NCI-H1930 (cell line): ENCODE measurements around the gene UHRF1.
"Not testable (repeated sequence)": the region's sequence is repeated elsewhere in the genome, so short reads cannot be mapped to it uniquely, and the experiment has no call there.

Experiments used
- DNase-seq, 2 experiments: peaks; one replicate each; lab custom pipeline; 2025; lab: John Stamatoyannopoulos, UW

The UHRF1 gene

DNA sequence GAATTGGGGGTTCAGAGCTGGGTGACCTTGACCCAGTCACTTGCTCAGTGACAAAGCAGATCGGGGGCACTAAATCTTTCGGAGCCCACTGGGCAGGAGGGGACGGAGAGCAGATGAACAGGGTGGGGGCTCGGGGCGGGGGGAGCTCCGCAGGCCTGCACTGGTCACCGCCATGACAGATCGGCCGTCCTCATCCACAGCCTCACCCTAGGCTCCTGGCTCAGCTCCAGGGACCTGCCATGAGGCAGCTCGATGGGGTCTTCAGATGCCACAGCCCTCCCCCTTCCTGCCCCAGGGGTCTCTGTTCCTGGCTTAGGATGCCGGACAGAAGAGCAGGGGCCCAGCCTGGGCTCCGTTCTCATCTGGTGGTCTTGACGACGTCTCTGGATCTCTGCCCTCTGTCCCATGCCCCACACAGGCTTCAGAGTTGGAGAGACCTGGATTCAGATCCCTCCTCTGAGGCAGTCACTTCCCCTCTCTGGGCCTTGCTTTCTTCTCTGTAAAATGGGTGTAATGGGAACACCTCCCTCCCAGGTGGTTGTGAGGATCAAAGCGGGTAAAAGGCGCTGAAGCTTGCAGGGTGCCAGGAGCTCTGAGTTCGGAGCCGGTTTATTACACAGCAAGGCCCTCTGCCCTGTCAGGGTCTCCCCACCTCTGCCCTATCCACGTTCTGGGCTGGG is 62.7 kb downstream of the UHRF1 start:
- no peak for DNase-seq

DNA sequence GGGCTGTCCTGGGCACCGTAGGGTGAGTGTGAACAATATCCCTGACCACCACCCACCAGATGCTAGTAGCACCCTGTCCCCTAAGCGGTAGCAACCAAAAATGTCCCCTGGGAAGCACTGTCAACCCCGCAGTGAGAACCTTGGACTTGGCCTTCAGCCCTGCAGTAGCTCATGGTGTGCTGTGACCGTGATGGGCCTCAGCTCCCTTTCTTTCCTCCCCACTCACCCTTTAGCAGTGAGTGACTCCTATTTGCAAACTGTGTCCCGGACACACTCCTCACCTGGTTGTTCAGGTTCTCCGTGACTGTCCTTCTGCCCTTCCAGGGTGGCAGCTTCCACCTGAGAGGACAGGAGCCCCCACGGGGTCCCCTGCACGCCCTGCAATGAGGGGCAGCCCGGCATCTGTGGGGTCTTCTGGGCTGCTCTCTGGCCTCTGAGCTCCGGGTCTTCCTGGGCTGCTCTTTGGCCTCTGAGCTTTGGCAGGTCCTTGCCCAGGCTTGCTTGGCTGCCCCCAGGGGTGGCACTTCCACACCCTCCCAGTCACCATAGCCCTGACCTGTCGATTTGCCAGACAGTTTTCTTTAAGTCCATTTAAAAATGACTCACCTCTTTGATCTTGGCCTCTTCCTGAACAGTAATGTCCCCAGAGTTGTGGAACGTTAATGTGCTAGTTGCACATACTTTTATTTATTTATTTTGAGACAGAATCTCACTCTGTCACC is 63.4 kb downstream of the UHRF1 start:
- DNase-seq, result no peak

DNA sequence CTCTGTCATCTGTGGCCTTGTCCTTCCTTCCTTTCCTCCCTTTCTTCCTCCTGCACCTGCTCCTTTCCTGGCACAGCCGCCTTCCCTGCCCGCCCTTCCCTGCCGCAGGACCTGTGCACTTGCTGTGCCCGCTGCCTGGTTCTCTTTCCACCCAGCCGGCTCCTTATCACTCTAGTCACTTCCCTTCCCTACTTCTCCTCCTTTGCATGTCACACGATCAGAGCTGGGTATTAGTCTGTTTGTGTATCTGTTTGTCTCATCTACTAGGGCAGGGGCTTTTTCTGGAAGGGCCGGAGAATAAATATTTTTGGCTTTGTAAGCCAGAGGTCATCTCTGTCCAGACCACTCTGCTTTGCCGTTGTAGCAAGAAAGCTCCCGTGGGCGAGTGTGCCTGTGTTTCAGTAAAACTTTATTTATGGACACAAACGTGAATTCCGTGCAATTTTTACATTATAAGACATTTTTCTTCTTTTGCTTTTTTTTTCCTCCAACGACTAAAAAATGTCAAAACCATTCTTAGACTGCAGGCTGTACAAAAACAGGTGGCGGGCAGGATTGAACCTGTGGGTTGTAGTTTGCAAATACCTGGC is 65.7 kb downstream of the UHRF1 start:
- DNase-seq, result no peak

DNA sequence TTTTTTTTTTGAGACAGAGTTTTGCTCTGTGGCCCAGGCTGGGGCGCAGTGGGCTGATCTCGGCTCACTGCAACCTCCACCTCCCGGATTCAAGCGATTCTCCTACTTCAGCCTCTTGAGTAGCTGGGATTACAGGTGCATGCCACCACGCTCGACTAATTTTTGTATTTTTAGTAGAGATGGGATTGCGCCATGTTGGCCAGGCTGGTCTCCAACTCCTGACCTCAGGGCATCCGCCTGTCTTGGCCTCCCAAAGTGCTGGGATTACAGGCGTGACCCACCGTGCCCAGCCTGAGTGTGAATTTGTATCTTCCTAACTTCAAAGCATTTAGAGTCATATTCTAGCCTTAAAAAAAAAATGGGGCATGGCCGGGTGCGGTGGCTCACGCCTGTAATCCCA is 66.3 kb downstream of the UHRF1 start:
- not testable (repeated sequence) for DNase-seq

DNA sequence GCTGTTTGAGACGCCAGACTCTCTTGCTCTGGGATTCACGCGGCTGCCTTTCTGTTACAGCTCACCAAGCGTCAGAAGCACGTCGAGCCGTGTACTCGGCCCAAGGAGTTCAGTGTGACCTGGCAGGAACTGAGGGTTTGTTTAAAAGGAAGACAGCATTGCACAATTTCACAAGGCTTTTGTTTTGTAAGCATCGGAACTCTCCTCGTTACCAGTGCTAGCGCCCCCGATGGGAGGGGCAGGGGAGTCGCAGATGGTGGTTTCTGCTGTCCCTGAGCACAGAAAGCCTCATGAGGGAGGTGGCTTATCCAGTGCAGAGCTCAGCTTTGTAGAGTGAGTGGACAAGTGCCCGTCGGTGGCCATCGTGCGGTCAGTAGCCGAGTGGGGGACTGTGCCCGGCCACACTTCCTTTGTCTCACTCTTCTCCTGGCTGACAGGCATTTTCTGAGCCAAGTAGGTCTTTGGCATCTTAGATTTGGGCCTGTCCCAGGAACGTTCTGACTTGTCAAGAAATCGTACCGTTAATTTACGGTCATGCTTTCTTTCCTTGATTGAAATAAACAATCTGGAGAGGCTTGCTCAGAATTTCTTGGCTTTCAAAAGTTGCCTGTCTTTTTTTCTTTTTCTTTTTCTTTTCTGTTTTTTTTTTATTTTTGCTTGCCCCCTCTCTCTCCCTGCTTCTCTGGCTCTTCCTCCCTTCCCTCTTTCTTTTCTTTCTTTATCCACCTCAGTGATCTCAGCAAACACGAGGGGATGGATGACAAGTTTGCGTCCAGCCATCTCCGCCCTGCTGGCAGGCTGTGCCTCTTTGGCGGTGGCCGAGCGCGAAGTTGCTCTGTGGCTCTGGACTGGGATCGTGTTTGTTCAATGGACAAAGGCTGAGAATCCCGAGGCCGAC is 67.3 kb downstream of the UHRF1 start:
- DNase-seq, result no peak

DNA sequence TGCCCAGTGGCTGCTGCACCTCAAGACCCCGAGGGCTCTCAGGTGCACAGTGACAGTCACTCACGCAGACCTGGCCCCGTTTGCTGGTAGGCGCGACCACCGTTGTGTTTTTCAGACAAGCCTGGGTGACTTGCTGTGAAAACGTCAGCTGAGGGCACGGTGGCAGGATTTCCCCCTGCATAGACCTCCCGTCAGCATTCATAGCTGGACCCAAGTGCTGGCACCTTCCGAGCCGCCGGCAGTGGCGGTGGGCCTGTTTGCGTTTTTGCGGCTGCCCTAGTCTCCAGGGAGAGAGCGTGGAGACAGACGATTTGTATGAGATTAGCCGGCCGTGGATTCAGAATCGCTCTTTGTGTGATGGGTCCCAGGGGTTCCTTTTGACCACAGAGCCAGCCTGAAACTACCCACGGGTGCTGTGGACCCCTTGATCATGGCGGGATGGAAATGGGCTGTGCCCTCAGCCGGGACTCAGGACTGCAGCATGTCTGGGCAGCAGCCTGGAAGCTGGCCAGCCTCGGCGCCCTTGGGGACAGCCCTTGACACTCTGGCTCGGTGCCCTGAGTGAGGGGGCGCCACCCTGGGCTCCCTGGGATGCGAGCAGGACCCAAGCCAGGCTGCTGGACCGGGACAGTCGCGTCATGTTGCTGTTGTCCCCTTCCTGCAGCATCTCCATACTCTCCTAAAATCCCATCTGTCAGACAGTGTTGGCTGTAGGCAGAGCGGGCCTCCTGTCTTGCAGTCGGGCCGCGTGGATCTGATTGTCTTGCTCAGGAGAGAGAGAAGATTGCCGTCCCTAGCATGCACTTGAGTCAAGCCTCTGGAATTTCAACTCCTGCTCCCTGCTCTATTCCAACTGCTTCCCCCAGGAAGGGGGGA is 68.2 kb downstream of the UHRF1 start:
- DNase-seq, result no peak

DNA sequence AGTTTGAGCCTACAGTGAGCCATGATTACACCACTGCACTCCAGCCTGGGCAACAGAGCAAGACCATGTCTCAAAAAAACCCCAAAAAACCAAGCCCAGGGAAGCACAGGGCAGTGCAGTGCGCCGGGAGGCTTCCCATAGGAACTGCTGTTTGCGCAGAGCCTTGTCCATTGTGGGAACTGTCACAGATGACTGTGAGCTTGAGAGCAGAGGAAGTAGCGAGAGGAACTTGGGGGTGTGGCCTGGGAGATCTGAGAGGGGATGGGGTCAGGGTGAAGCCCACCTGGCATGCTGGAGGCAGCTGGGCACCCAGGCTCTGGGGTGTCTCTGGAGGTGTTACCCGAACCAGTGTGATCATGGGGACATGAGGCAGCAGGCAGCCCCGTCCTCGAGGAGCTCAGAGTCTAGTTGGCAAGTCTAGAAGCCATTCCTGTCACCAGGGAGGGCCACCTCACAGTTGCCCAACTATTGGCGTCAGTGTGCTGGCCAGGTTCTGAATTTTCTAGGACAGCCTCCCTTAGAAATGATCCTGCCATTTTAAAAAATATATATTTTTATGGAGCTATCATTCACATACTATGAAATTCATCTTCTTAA is 70.0 kb downstream of the UHRF1 start:
- no peak for DNase-seq

DNA sequence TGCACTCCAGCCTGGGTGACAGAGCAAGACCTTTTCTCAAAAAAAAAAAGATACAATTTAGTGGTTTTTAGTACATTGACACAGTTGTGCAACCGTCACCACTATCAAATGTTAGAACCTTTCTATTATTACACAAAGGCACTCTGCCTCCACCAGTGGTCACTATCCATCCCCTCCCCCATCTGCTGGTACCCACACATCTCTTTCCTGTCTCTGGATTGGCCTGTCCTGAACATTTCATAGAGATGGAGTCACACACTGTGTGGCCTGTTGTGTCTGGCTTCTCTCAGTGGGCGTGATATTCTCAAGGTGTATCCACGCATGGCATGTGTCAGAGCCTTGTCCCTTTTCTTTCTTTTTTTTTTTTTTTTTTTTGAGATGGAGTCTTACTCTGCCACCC is 70.8 kb downstream of the UHRF1 start:
- no peak for DNase-seq

DNA sequence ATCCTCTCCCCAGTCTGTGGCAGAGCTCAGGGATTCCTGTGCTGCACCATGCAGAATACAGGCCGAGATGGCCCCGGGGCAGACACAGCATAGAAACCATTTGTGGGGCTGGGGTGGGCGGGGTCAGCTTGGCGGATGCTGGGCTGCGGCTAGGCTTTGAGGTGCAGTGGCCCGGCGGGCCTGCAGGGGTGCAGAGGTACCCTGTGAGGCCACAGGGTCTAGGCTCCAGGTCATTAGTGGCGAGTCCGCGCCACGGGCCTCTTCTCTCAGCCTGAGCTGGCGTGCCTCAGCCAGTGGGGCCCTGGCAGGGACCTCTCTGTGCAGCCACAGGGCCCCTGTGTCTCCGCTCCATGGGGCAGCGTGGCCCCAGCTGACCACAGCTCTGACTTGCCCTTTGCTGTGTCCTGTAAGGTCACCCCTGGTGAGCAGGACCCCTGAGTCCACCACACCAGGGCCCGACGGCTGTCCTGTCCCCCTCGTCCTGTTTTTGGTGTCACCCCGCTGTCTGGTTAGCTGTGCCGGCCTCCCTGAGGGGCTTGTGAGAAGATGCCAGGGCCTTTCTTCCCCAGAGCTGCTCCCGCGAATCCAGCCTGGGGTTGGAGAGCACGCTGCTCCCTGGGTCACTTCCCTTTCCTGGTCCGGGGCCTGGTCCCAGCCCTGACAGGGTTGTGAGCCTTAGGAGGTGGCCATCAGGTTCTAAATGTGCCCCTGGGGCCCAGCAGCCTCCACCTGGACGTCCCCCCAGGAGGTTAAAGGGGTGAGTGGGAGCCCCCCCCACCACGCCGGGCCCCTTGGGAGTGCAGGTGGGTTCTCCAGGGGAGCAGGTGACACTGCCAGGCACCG is 71.8 kb downstream of the UHRF1 start:
- no peak for DNase-seq

DNA sequence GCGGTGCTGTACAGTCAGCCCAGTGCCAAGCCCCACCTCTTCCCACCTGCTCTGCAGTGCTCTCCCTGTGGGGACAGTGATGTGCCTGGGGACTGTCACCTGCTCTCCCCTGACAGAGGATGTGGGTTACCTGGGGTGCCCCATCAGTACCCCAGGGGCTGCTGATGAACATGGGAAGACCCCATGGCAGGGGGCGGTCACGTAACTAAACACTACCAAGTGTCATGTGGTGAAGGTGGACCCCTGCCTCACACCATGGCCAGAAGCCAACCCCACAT is 72.3 kb downstream of the UHRF1 start:
- DNase-seq, result no peak

DNA sequence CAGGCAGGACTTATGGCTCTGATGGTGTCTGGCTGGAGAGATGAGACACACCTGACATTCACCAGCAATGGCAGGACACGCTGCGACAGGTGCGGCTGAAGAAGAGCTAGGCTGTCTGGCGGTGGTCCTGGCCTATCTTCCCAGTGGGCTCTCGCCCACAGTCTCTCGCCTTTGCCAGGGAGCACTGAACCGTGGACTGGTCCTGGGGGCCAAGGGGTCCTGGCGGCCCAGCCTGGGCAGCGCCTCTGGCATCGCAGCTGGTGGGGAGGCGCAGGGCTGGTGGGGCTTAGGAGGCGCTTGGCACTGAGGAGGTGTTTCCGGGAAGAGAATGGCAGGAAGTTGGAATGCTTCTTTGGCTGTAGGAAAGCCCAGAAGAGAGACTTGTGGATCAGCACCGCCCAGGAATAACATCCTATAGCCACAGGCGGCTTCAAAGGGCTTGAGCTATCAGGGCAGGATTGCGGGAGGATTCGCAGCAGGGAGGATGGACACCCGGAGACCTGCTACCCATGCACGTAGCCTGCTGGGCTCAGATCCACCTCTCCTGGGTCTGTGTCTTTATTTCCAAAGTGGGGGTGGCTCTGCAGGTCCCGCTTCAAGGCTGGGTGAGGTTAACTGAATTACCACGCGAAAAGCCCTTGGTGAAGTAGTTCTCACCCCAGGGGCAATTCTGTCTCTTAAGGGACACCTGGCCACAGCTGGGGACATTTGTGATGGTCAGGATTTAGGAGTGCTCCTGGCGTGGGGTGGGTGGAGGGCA is 74.2 kb downstream of the UHRF1 start:
- DNase-seq, result no peak

DNA sequence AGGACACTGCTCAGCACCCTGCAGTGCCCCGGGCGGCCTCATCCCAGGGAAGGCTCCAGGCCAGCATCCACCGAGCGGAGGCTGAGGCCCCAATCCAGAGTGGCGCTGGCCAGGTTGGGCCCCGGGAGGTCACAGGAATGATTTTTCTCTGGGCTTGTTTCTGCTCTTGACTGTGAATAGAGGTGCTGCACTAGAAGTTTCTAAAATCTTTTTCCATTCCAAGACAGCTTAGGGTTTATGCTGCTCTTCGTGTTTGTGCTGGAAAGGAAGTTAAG is 74.7 kb downstream of the UHRF1 start:
- DNase-seq, result no peak

DNA sequence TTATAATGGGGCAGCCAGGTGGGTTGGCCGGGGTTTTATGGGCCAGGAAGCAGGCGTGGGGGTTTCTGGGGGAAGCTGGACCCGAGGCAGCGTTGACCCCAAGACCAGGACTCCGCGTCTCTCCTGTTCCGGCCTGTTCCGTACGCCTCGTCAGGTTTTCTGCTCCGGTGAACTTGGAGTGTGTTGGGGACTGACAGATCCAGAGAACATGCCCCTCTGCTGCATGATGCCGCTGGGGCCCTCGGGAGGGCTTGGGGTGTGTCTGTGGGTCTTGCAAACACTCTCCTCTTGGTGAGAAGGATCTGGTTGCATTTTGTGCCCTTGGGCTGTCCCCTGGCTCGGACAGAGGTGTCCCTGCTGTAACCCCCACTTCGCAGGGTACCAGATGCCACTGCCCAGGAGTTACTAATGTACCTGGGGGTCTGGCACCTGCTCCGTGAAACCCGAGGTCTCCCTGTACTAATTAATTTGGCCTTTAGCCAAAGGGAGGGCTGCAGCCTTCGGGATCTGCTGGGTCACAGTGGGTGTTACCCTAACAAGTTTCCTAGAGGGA is 75.2 kb downstream of the UHRF1 start:
- no peak for DNase-seq

DNA sequence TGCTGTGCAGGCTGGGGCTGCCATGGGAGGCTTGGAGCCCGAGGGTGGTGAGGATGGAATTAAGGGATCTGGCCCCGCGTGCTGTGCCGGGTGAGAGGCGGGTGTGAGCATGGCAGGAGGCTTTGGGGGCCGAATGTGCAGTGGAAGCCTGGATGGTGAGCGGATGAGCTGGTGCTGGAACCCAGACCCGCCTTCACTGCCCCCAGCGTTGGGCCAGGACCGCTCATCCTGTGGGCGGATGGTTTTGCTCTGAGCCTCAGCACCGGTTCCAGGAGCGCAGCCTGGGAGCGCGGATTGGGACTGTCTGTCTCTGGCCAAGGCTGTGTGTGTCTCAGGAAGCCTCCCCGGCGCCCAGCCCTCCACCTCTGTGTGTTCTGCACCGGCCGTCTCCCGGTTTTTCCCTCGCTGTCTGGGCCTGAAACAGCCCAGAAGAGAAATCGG is 76.3 kb downstream of the UHRF1 start:
- no peak for DNase-seq

DNA sequence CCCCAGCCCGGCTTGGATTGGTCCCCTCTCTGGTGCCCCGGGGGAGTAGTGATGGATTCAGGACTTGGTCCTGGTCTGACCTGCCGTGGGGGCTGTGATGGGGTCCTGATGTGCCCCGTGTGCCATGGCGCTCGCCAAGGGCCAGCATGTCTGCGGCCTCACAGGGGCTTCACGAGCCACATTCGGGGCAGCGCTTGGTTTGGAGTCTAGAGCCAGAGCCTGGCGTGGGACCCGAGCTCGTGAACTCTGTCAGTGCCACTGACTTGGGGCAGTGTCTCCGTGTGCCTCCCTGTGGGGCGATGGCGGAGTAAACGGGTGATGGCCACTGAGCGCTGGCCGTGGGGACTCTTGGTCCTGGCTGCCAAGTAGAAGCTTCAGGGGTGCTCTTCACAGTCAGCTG is 76.8 kb downstream of the UHRF1 start:
- no peak for DNase-seq

DNA sequence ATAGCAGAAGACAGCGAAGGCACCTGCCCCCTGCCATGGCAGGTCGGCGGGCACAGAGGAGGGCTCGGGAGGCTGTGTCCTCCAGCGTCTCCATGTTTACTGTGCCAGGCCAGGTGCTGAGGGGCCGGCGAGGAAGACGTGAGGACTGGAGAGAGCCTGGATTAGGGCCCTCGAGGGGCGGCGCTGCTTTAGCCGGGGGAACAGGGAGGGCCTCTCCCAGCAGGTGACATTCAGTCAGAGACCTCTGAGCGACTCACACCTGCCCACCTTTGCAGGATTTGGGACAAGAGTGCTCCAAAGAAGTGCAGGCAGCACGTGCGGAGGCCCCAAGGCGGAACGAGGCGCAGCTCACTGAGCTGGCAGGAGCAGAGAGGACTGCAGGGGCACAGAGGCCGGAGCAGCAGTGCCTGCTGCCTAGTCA is 77.2 kb downstream of the UHRF1 start:
- DNase-seq, result no peak

DNA sequence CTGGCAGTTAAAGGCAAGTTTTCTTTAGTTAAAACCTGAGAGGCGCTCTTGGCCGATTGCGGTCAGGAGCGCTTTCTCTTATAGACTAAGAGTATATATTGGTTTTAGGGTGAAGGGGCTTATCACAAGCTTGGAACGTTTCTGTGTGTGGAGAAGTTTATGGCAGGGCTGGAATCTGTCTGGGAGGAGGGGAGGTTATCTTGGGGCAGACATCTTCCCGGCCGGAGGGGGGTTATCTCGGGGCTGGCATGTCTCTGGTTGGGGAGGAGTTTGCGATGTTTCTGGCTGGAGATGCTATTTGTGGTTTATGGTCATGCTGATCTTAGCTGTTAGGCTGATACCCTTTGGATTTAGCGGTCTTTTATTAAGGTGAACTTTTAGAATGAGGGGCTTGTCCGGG is 78.0 kb downstream of the UHRF1 start:
- no peak for DNase-seq

DNA sequence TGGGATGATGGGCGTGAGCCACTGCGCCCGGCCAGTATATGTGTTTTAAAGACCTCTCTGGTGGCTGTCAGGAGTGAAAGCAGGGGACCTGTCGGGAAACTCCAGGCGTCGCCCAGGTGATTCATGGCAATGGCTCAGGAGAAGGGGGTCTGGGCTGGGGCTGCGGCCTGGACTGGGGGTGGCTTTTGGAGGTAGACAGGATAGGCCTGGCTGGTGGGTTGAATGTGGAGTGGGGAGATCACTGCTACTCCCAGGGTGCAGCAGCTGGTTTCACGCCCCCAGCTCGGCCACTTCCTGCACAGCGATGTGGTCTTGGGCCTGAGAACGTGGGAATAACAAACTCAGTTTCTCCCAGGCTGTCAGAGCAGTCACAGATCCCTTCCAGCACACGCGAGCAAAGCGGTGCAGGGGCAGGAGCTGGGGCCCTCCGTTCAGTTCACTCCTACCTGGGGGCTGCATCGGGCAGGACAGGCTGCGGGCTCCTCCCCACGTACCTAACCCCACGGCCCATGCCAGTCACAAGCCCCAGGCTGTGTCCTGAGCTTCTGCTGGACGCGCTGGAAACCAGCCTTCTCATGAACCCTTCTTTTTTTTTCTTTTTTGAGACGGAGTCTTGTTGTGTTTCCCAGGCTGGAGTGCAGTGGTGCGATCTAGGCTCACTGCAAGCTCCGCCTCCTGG is 78.5 kb downstream of the UHRF1 start:
- DNase-seq, result no peak

DNA sequence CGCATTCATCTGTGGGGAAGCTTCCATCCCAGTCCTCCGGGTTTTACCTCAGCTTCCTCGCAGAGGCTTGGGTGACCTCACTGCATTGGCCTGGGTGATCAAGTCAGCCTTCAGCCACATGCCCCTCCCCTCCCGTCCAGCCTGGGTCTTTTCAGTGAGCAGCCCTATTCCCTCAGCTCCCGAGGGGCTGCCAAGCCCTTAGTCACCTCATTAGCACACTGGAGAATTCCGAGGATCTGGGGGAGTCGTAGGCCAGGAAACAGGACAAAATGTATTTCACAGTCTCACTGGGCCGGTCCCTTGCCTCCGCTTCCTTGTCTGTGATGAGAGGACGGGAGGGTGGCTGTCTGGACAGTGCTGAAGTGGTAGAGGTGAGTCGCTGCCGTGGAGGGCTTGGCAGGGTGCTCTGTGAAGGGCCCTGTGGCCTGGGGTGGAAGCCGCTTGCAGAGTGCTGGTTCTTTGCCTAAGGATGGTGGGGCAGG is 79.5 kb downstream of the UHRF1 start:
- no peak for DNase-seq
